ENCODE results near the gene FOXL2.

DNA sequence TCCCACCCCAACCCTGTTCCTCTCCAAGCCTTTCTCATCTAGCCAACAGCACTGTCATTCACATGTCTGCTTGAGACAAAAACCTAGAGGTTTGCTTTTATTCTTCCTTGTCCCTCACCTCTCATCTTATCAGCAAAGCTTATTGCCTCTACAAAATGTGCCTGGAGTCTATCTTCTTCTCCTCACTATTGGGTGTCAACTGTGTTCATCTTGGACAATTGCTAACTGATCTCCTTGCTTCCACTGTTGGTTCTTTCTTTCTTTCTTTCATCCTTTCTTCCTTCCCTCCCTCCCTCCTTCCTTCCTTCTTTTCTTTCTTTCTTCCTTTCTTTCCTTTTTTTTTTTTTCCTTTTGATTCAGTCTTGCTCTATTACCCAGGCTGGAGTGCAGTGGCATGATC lies 48.2 kb downstream of the FOXL2 start:
- TF ChIP-seq, protein P1, sequence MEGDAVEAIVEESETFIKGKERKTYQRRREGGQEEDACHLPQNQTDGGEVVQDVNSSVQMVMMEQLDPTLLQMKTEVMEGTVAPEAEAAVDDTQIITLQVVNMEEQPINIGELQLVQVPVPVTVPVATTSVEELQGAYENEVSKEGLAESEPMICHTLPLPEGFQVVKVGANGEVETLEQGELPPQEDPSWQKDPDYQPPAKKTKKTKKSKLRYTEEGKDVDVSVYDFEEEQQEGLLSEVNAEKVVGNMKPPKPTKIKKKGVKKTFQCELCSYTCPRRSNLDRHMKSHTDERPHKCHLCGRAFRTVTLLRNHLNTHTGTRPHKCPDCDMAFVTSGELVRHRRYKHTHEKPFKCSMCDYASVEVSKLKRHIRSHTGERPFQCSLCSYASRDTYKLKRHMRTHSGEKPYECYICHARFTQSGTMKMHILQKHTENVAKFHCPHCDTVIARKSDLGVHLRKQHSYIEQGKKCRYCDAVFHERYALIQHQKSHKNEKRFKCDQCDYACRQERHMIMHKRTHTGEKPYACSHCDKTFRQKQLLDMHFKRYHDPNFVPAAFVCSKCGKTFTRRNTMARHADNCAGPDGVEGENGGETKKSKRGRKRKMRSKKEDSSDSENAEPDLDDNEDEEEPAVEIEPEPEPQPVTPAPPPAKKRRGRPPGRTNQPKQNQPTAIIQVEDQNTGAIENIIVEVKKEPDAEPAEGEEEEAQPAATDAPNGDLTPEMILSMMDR (IDR thresholded peaks at IDR 0.05): no peak
- TF ChIP-seq POLR2A (IDR thresholded peaks at IDR 0.05): no peak

All from heart left ventricle (tissue), 13 donors.